Hindlimb muscle (tissue), 1 donor: ENCODE results near the gene ZFAND2A. TPM values are rescaled to one million over a fixed set of nuclear protein-coding genes. Genes with fewer than 3 reads are reported as not detected.
"Not testable (repeated sequence)": the region's sequence is repeated elsewhere in the genome, so short reads cannot be mapped to it uniquely, and the experiment has no call there.

Experiments used
- DNase-seq: peaks from one replicate; pipeline ENCODE4 v3.0.0-alpha.2; 2013
- polyA plus RNA-seq: library from polyadenylated mRNA; unstranded; fragments of 120-200 nt; gene quantifications from one replicate; pipeline ENCODE4 v1.2.1, GENCODE V29; 2013; ENCODE audit not compliant: insufficient read length

Gene ZFAND2A
- polyA plus RNA-seq: 13.1 TPM

- DNase-seq: peak; percentile 97
Measured at GRCh38 chr7:1159891-1160669, at the start of gene ZFAND2A. ZFAND2A (minus strand) TSS chr7:1160196; CDS start chr7:1158212, 1,984 bp downstream.

GRCh38 chr7:1209097-1209496, 49.1 kb upstream of the ZFAND2A start:
- no peak for DNase-seq

- DNase-seq: not testable (repeated sequence)
Measured at GRCh38 chr7:1205742-1206141, 45.7 kb upstream of the ZFAND2A start.

- no peak for DNase-seq
Measured at GRCh38 chr7:1204460-1205140, 44.6 kb upstream of the ZFAND2A start.

GRCh38 chr7:1202914-1203313, 42.9 kb upstream of the ZFAND2A start:
- not testable (repeated sequence) for DNase-seq

- DNase-seq: no peak
Measured at GRCh38 chr7:1201916-1202315, 41.9 kb upstream of the ZFAND2A start.

GRCh38 chr7:1200045-1200444, 40.0 kb upstream of the ZFAND2A start:
- peak; percentile 29 for DNase-seq

- no peak for DNase-seq
Measured at GRCh38 chr7:1197997-1198625, 38.1 kb upstream of the ZFAND2A start.

- DNase-seq: no peak
Measured at GRCh38 chr7:1196950-1197349, 37.0 kb upstream of the ZFAND2A start.

GRCh38 chr7:1196441-1196840, 36.4 kb upstream of the ZFAND2A start:
- not testable (repeated sequence) for DNase-seq

GRCh38 chr7:1193593-1194424, 33.8 kb upstream of the ZFAND2A start:
- DNase-seq: no peak

GRCh38 chr7:1192171-1192676, 32.2 kb upstream of the ZFAND2A start:
- DNase-seq: no peak

- DNase-seq: no peak
Measured at GRCh38 chr7:1189986-1190772, 30.2 kb upstream of the ZFAND2A start.

GRCh38 chr7:1188720-1189294, 28.8 kb upstream of the ZFAND2A start:
- no peak for DNase-seq

GRCh38 chr7:1187127-1187526, 27.1 kb upstream of the ZFAND2A start:
- DNase-seq: no peak

- no peak for DNase-seq
Measured at GRCh38 chr7:1181640-1182039, 21.6 kb upstream of the ZFAND2A start.

GRCh38 chr7:1181031-1181430, 21.0 kb upstream of the ZFAND2A start:
- no peak for DNase-seq

- no peak for DNase-seq
Measured at GRCh38 chr7:1176891-1177373, 16.9 kb upstream of the ZFAND2A start.

- DNase-seq: peak; percentile 71
Measured at GRCh38 chr7:1175967-1176851, 16.2 kb upstream of the ZFAND2A start.

- no peak for DNase-seq
Measured at GRCh38 chr7:1175597-1175966, 15.6 kb upstream of the ZFAND2A start.
